Esophagus muscularis mucosa (tissue), 4 donors: Measurements from ENCODE around the gene HIVEP2.

Experiments used
- CTCF ChIP-seq, 3 experiments: fragments of 200-600 bp in 2 of 3; fragments of 450-650 bp in 1 of 3; sonication (generic) in 2 of 3; IDR thresholded peaks; one replicate each; pipeline ENCODE4 v1.5.1; 2017 to 2019; ENCODE audit warnings: antibody characterized with exemption in 3 of 3, mild to moderate bottlenecking in 2 of 3, moderate library complexity in 1 of 3
- EP300 ChIP-seq: sonication (generic); formaldehyde crosslinking; IDR thresholded peaks from one replicate; pipeline ENCODE4 v1.6.1; 2017; ENCODE audit warnings: antibody characterized with exemption
- POLR2A ChIP-seq: fragments of 450-650 bp; IDR thresholded peaks from one replicate; pipeline ENCODE4 v1.6.1; 2017; ENCODE audit warnings: antibody characterized with exemption, moderate library complexity, mild to moderate bottlenecking, low read depth
- POLR2AphosphoS5 ChIP-seq, 2 donors: sonication (generic); formaldehyde crosslinking; IDR thresholded peaks; one replicate each; pipeline ENCODE4 v1.6.1; 2017; ENCODE audit warnings: antibody characterized with exemption in 2 of 2

- TF ChIP-seq POLR2AphosphoS5 (IDR thresholded peaks at IDR 0.05) = no peak
- no peak for TF ChIP-seq CTCF (IDR thresholded peaks at IDR 0.05)
- no peak for TF ChIP-seq EP300
- TF ChIP-seq POLR2A = no peak
Observed at GRCh38 chr6:142731611-142732010, 213.4 kb downstream of the HIVEP2 start.
